GM18526 (cell line): ENCODE measurements around the gene SPATA21.

Experiments used
- POLR2A ChIP-seq: IDR thresholded peaks from 3 replicates; pipeline ENCODE4 v1.6.1; 2011; ENCODE audit not compliant: insufficient read length; ENCODE audit errors: extremely low read depth

SPATA21 gene

GRCh38 chr1:16393570-16394521 is 43.4 kb downstream of the SPATA21 start:
- TF ChIP-seq POLR2A, result no peak

DNA sequence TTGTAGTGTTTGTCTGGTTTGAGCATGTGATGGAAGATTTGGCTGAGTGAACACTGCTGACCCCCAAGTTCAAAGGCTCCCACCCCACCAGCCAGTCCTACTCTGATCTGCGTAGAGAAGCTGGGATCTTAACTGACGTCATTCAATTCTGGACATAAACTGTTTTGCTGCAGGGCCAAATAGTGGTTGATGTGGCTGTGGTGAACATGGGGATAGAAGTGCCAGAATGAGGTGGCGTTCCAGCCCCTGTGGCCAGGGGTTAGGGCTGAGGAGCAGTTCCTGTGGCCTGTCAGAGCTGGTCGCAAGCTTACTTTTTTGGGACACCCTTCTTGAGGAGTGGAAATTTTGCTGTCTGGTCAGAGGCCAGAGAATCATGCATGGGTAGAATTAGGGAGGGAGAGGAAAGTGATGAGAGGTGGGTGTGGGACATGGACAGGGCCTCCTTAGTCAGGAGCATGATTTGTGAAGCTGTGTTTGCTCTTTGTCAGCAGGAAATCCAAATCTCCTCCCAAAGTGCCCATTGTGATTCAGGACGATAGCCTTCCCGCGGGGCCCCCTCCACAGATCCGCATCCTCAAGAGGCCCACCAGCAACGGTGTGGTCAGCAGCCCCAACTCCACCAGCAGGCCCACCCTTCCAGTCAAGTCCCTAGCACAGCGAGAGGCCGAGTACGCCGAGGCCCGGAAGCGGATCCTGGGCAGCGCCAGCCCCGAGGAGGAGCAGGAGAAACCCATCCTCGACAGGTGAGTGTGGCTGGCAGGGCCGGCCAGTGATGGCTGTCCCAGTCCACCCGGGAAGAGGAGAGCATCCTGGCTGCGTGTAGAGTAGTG is 44.3 kb downstream of the SPATA21 start:
- no peak for TF ChIP-seq POLR2A

DNA sequence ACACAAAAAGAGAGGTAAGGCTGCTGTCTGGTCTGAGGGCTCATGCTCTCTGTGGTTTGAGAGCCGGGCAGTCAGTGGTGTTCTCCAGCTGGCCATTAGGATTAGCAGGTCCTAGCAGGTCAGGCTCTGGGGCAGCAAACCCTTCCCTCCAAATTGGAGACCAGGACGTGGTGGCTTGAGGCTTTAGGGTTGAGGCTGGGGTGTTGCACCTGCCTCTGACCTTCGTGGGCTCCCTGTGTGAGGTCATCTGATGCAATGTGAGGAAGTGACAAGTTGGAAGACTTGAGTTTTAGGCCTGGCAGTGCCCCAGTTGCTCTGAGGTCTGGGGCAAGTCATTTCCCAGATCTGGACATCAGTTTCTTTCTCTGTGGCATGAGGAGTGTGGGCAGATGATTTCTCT is 45.8 kb downstream of the SPATA21 start:
- TF ChIP-seq POLR2A, result no peak

- no peak for TF ChIP-seq POLR2A
Observed at GRCh38 chr1:16387201-16388188, 49.7 kb downstream of the SPATA21 start.

GRCh38 chr1:16386454-16387113 is 50.6 kb downstream of the SPATA21 start:
- no peak for TF ChIP-seq POLR2A

- TF ChIP-seq POLR2A, result no peak
Observed at GRCh38 chr1:16385659-16386453, 51.4 kb downstream of the SPATA21 start.

DNA sequence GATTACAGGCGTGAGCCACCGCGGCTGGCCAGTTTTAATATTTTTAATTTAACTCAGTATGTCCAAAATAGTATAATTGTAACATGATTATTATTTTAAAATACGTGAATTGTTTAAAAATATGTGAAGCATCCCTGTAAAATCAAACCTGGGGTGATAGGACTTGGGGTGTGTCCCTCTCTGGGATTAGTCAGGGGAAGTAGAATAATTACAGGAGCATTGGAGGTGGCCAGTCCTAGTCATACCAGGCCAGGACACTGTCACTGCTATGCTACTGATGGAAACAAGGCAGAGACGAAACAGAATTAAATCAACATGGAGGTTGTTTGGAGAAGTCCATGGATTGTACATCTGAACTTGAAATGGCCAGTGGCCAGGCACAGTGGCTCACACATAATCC is 53.3 kb downstream of the SPATA21 start:
- no peak for TF ChIP-seq POLR2A

DNA sequence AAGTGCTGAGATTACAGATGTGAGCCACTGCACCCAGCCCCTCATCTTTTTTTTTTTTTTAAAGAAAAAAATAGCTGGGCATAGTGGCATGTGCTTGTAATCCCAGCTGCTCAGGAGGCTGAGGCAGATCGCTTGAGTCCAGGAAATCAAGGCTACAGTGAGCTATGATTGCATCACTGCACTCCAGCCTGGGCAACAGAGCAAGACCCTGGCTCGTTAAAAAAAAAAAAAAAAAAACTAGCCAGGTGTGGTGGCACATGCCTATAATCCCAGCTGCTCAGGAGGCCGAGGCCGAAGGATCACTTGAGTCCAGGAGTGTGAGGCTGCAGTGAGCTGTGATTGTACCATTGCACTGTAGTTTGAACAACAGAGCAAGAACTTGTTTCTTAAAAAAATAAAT is 56.4 kb downstream of the SPATA21 start:
- no peak for TF ChIP-seq POLR2A

- TF ChIP-seq POLR2A, result no peak
Observed at GRCh38 chr1:16378443-16378842, 58.8 kb downstream of the SPATA21 start.

DNA sequence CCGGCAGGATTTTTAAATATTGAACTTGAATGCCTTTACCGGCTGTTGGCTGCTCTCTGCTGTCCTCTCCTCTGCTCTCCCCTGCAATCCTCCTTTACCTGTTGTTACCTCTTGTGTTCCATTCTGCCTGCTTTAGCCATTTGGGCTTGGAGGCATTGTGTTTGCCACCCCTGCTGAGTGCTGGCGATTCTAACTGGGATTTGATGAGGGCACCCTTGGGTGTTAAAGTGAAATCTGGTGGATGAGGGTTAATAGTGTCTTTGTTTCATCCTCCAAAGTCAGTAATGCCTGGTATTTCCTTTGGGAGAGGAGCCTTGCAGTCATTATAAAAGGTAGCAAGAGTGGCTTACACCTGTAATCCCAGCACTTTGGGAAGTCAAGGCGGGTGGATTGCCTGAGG is 60.3 kb downstream of the SPATA21 start:
- no peak for TF ChIP-seq POLR2A

- no peak for TF ChIP-seq POLR2A
Observed at GRCh38 chr1:16375521-16376340, 61.5 kb downstream of the SPATA21 start.

GRCh38 chr1:16374266-16374665 is 63.0 kb downstream of the SPATA21 start:
- no peak for TF ChIP-seq POLR2A
